GM12874 (cell line): ENCODE results near the gene TRIM41.

Source experiments
- CTCF ChIP-seq: IDR thresholded peaks from 2 replicates; pipeline ENCODE4 v1.5.1; 2011; ENCODE audit warnings: low read depth, mild to moderate bottlenecking, control low read depth, low read length, moderate library complexity; ENCODE audit not compliant: insufficient read depth

Gene TRIM41

GRCh38 chr5:181229996-181230395 is 6.9 kb downstream of the TRIM41 start:
- TF ChIP-seq CTCF, result no peak

GRCh38 chr5:181230551-181230950 is 7.5 kb downstream of the TRIM41 start:
- no peak for TF ChIP-seq CTCF

GRCh38 chr5:181231432-181231831 is 8.4 kb downstream of the TRIM41 start:
- no peak for TF ChIP-seq CTCF

DNA sequence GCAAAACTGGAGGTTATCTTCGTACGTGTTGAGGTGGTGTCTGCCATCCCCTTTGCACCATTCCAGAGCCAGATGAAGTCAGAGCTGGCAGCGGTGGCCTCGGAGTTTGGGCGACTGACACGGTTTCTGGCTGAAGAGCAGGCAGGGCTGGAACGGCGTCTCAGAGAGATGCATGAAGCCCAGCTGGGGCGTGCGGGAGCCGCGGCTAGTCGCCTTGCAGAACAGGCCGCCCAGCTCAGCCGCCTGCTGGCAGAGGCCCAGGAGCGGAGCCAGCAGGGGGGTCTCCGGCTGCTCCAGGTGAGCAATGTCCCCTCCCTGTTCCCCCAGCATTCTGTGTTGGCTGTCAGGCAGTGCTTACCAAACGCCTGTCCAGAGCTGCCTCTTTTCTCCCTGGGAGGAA is 9.5 kb downstream of the TRIM41 start:
- TF ChIP-seq CTCF, result no peak

GRCh38 chr5:181233088-181233800 is 10.2 kb downstream of the TRIM41 start:
- TF ChIP-seq CTCF, result no peak

DNA sequence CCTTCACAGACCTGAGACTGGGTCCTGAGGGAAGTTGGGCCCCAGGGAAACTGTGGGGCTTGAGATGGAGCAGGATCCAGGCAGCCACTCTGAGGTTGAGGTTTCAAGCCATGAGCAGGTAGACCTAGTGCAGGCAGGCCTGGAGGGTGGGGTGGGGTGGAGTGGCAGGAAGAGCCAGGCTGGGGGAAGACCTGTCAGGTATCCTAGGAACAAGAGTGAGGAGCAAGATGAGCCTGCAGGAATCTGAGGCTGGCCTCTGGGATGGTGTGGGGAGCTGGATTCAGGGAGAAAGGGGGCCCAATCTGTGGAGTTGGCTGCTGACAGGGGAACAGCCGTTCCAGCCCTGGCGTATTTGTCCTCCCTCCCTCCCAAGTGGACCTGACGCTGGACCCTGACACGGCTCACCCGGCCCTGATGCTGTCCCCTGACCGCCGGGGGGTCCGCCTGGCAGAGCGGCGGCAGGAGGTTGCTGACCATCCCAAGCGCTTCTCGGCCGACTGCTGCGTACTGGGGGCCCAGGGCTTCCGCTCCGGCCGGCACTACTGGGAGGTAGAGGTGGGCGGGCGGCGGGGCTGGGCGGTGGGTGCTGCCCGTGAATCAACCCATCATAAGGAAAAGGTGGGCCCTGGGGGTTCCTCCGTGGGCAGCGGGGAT is 10.8 kb downstream of the TRIM41 start:
- TF ChIP-seq CTCF, result no peak

- no peak for TF ChIP-seq CTCF
These were observed 11.6 kb downstream of the TRIM41 start for GRCh38 chr5:181234455-181235306.
